HG02884 (cell line): ENCODE data around the gene TRABD2A.
A peak's percentile ranks its signal among the peaks of the same experiment; 100 is the strongest.
"Not testable (repeated sequence)": the region's sequence is repeated elsewhere in the genome, so short reads cannot be mapped to it uniquely, and the experiment has no call there.

Experiments
- ATAC-seq: cut with Tn5 transposase; IDR thresholded peaks from one replicate; pipeline ENCODE4 v1.9.1; 2021; ENCODE audit warnings: mild to moderate bottlenecking, moderate library complexity; ENCODE audit not compliant: unreplicated experiment

The TRABD2A gene

GRCh38 chr2:84880645-84881521, at the start of gene TRABD2A:
Gene TRABD2A, minus strand, starts transcription at chr2:84881084. Its CDS starts 45 bp downstream, at chr2:84881039.
- ATAC-seq: no peak

GRCh38 chr2:84927275-84927627, 46.4 kb upstream of the TRABD2A start:
- ATAC-seq: no peak

GRCh38 chr2:84925724-84926376, 45.0 kb upstream of the TRABD2A start:
- peak; percentile 65 for ATAC-seq

GRCh38 chr2:84925336-84925723, 44.4 kb upstream of the TRABD2A start:
- ATAC-seq: no peak

GRCh38 chr2:84924173-84925106, 43.6 kb upstream of the TRABD2A start:
- peak; percentile 21 for ATAC-seq

GRCh38 chr2:84923009-84923408, 42.1 kb upstream of the TRABD2A start:
- no peak for ATAC-seq

- peak; percentile 46 for ATAC-seq
Measured at GRCh38 chr2:84919885-84920580, 39.1 kb upstream of the TRABD2A start.

GRCh38 chr2:84918430-84918829, 37.5 kb upstream of the TRABD2A start:
- ATAC-seq: no peak

- ATAC-seq: not testable (repeated sequence)
Measured at GRCh38 chr2:84917821-84918220, 36.9 kb upstream of the TRABD2A start.

GRCh38 chr2:84915675-84916074, 34.8 kb upstream of the TRABD2A start:
- not testable (repeated sequence) for ATAC-seq

GRCh38 chr2:84914334-84914733, 33.5 kb upstream of the TRABD2A start:
- no peak for ATAC-seq

GRCh38 chr2:84912984-84913383, 32.1 kb upstream of the TRABD2A start:
- ATAC-seq: no peak

- ATAC-seq: no peak
Measured at GRCh38 chr2:84911135-84911678, 30.3 kb upstream of the TRABD2A start.

GRCh38 chr2:84908948-84909713, 28.2 kb upstream of the TRABD2A start:
- no peak for ATAC-seq

- ATAC-seq: peak; percentile 37
Measured at GRCh38 chr2:84906900-84907714, 26.2 kb upstream of the TRABD2A start.

- peak; percentile 23 for ATAC-seq
Measured at GRCh38 chr2:84906108-84906899, 25.4 kb upstream of the TRABD2A start.

- peak; percentile 56 for ATAC-seq
Measured at GRCh38 chr2:84905181-84906107, 24.6 kb upstream of the TRABD2A start, which contains the start of gene TMSB10. Gene TMSB10, plus strand, starts transcription at chr2:84905656.
